ENCODE results near the gene HDAC2.
"Not testable (repeated sequence)": the region's sequence is repeated elsewhere in the genome, so short reads cannot be mapped to it uniquely, and the experiment has no call there.

HDAC2 gene

DNA sequence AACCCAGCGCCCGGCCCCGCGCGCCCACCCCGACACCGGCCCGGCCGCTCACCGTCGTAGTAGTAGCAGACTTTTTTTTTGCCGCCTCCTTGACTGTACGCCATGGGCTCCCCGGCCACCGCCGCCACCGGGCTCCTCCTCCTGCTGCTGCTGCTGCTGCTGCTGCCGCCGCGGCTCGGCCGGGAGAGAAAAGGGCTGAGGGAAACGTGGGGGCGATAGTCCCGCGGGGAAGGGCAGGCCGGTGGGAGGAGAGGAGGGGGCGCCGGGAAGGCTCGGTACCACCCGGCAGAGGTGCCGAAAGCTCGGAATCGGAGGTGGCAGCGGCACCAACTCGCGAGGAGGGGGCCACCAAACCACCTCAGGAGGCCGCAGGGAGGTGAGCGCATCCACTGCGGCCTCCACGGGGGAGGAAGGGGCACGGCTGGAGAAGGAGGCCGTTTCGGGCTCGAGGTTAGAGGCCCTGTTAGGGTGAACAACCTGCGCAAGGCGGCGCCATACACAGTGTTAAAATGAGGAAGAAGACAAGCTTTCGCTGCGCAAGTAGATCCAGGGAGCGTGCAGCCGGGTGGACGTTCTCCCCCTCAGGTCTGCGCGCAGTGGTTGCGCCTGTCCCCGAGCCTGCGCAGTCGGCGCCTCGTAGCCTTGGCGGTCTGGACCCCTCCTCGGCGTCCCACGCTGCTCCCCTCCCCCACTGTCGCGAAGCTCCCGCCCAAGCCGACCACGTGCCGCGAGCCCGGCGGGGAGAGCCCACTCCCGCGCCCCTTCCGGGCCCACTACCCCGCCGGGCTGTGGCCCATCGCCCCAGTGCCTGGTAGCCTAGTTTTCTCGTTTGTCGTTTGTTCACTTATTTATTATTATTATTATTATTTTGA is at the start of gene HDAC2:
HDAC2 (minus strand) TSS at position 344 of the 872 bp plus-strand sequence; CDS start at position 104, 240 bp downstream.
- DNase-seq (ENCODE audit: insufficient read length, low spot score) = peak; percentile 87
- FAIRE-seq = peak; percentile 94

DNA sequence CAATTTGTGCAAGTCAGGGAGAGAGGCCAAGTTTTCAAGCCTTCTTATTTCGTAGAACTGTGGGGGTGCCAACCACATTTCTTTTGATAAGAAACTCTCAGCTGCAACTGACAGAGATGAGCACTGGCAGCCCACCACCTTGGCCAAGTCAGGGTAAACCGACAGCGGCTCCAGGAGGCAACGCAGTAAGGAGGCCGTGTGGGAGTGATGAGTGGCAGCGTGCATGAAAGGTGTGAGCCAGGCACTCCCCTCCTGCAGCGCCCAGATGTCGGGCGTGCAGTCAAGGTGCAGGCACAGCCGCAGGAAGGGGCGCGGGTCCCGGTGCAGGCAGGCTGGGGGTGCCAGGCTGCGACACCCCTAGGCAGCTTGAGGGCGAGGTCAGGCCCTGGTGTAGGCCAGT is 49.2 kb upstream of the HDAC2 start:
- FAIRE-seq (no peak), DNase-seq (ENCODE audit: insufficient read length, low spot score) (no peak)

DNA sequence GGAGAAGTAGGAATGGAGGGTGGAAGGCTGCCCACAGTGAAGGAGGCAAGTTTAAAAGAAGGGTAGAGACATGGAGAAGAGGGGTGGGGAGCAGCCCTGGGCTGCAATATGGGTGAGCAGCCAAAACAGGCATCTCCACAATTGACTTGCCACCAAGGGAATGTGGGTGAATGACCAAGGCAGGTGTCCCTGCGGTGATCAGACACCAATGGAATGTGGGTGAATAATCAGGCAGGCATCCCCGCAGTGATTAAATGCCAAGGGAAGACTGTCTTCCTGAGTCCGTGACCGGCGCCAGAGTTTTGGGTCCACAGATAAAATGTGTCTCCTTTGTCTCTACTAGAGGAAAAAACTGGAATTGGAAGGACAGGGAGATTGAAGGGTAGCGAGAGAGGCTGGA is 46.2 kb upstream of the HDAC2 start:
- FAIRE-seq; DNase-seq (ENCODE audit: insufficient read length, low spot score): not testable (repeated sequence)

DNA sequence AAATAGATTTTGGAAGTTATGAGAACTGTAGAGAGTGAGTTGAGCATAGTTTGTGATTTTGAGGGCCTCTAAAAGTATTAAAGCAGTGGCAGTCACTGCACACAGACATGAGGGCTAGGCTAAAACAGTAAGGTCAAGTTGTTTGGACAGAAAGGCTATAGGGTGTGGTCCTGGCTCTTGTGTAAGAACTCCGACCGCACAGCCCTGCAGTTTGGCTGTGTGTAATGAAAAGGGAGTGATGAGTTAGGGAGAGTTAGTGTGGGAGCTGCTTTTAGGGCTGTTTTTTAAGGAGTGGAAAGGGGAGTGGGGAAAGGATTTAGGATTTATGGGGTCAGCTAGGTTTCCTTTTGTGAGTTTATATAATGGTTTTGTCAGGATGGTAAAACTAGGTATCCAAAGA is 43.2 kb upstream of the HDAC2 start:
- not testable (repeated sequence) for FAIRE-seq; DNase-seq (ENCODE audit: insufficient read length, low spot score)

DNA sequence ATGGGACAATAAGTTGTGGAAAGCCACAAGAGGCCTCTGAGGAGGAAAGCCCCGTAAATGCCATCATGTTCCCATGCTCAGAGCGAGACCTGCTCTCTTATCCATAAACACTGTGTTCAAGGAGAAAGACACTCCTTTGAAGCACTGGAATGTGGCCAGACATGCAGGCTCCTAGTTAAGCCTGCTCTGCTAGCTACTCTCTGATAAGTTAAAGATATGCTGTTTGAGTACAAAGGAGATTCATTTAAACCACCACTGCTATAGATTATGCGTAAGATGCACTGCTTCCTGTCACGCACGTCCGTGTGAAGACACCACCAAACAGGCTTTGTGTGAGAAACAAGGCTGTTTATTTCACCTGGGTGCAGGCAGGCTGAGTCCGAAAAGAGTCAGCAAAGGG is 40.5 kb upstream of the HDAC2 start:
- DNase-seq (ENCODE audit: insufficient read length, low spot score); FAIRE-seq: not testable (repeated sequence)

DNA sequence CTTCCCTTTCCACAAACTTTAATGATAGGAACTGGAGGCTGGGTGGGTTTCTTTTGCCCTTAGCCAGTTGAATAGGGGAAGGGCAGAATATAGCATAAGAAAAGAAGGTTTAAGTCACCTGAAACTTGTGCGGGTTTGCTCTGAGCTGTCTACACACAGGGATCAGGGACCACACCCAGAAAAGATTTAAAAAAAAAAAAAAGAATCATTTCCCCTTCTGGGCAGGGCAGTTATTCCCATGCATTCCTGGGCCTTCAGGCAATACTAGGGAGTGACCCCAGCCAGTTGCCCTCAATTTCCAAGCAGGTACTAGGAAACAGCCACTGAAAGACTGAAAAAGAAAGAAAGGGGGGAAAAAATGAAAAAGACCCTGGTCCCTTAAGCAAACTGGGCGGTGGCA is 39.6 kb upstream of the HDAC2 start:
- DNase-seq (ENCODE audit: insufficient read length, low spot score) (no peak), FAIRE-seq (no peak)

DNA sequence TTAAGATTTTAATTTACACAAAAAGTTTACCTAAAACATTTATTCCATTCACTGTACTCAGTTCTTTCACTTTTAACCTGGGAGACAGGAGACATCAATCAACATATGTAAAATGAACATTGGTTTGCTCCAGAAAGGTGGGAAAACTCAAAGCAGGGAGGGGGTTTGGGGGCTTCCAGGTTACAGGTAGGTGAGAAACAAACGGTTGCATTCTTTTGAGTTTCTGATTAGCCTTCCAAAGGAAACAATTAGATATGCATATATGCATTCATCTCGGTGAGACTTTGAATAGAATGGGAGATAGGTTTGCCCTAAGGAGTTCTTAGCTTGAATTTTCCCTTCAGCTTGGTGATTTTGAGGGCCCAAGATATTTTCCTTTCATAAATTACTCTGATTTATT is 38.2 kb upstream of the HDAC2 start:
- FAIRE-seq (no peak), DNase-seq (ENCODE audit: insufficient read length, low spot score) (no peak)

DNA sequence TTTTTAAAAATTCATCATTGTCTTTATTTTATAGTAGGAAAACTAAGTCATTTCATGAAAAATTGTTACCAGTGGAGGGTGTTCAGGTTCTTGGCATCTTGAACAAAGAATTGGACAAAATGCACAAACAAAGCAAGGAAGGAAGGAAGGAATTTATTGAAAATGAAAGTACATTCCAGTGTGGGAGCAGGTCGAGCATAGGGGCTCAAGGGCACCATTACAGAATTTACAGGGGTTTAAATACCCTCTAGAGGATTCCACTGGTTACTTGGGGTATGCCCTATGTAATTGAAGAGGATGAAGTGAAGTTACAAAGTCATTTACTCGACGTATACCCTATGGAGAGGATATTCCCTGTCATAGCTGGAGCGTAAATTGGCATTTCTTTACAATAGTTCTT is 37.4 kb upstream of the HDAC2 start:
- no peak for DNase-seq (ENCODE audit: insufficient read length, low spot score)
- FAIRE-seq = no peak

DNA sequence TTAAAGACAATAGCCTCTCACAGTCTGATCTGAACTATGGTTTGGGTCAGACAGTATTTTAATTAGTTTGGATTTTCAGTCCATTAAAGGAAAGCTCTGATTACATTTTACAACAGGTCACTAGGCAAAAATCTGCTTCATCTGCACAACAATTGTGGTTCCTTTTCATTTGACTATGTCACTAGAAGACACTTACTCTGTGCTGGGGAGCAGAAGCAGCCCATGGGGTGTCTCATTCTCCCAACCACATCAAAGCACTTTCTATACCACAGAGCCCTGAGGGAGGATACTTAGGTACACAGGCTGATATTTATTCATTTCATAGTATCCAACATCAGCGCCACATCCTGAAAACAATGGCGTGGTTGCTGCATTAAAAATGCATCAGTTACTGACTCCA is 36.6 kb upstream of the HDAC2 start:
- DNase-seq (ENCODE audit: insufficient read length, low spot score) (no peak), FAIRE-seq (no peak)

DNA sequence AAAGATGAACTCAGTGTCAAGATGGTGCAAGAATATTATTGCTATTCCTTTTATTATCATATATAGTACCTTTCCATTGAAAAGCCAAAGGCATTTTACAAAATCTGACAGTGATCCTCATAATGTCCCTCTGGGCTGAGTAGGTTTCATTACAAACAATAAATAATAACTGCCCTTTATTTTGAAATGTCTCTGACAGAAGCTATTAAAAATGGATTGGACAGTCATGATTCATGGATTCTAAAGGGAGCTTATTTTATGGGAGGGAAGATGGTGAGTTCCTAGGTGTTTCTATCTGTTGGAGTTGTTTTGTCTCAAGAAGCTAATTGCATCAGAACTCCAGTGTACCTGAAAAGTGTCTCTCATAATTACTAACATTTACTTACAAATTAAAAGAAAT is 30.4 kb upstream of the HDAC2 start:
- FAIRE-seq (no peak), DNase-seq (ENCODE audit: insufficient read length, low spot score) (no peak)

DNA sequence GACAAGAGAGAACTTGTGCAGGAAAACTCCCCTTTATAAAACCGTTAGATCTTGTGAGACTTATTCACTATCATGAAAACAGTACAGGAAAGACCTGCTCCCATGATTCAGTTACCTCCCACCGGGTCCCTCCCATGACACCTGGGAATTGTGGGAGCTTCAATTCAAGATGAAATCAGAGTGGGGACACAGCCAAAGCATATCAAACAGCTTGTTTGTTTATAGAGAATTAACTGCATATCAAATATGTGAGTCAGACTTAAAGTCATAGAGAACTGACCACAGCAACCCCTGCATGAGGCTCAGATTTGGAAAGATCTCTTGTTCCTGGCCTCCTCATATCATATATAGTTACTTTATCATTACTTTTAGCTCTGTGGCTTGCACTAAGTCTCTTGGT is 29.1 kb upstream of the HDAC2 start:
- DNase-seq (ENCODE audit: insufficient read length, low spot score) (no peak), FAIRE-seq (no peak)

DNA sequence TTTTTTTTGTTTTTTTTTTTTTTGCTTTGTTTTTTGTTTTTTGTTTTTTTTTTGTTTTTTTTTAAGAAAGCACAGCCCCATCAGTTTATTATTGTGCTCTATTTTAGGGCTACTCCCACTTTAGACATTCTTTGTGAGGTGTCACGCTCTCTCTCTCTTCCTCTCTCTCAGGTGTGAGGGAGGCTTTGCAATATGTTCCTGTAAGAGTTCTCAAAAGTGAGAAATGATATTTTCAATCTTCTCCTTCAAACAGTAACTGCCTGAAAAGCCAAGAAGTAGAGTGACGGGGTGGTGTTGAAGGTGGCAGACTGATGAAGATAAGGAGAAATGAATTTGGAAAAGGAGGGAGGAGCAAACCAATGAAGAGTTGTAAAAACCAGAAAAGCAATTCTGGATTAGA is 28.3 kb upstream of the HDAC2 start:
- FAIRE-seq (no peak), DNase-seq (ENCODE audit: insufficient read length, low spot score) (no peak)

DNA sequence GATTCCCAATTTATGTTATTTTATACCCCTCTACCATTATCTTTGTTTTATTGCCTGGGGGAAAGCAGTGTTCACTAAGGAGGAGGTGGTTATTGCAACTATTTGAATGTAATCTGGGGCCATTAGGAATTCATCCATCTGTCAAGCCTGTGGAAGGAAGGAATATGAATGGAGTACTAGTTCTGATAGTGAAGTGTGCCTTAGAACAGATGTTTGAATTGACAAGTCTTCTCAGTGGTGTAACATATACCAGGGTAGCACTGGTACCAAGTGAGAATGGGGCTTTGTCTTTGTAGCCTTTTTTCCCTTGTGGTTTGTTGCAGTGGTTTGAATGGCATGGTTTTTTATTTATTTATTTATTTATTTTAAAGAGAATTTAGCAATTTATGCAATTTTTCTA is 27.9 kb upstream of the HDAC2 start:
- DNase-seq (ENCODE audit: insufficient read length, low spot score) (no peak), FAIRE-seq (peak; percentile 28)

DNA sequence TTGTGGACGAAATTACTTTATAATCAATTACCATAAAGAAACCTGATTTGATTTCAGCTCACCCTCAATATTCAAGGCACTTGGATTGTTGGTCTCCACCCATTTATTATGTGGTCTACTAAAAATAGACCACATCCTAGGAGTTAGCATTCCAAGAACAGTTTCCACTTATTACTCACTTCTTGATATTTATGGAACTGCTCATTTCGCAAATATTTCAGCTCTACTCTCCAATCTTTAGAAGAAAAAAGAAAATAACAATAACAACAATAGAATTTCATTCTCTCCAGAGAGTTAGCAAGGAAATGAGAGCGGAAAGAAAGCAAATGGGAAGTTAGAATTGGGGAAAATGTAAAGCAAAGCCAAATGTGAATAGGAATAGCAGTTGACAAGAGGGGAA is 26.2 kb upstream of the HDAC2 start:
- DNase-seq (ENCODE audit: insufficient read length, low spot score) (peak; percentile 64), FAIRE-seq (no peak)

DNA sequence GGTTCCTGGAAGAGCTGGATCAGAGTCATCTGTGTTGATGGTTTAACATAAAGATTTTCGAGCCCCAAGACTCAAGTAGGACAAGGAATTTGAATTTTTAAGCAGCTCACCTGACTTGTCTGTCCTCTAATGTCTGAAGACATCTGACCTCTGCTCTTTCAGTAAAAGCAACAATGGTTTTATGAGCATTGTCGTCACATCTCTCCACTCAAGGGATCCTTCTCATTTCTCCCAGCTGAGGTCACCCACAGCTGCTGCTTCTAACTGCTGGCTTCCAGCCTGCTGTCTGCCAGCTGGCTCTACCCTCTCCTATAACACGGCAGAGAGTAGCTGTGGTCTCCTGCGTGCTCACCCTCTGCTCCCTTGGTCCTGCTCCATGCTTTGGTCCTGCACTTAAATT is 24.7 kb upstream of the HDAC2 start:
- peak; percentile 84 for DNase-seq (ENCODE audit: insufficient read length, low spot score)
- peak; percentile 89 for FAIRE-seq

DNA sequence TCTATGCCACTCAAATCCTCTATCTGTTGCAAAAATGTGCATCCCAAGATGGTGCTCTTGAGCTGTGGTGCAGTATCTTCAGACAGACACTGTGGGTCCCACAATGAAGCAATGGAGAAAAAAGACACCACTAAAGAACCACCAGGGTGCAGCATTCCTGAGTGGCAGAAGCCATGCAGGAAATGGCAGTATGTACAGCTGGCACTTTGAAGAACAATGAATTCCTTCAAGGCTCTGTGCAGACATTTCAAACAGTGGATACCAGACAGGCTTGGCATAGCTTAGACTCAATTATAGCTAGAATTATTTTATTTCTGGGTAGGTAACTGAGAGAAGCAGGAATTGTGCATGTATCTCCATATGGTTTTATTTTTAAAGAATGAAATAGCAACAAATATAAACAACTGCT is 24.0 kb upstream of the HDAC2 start:
- peak; percentile 84 for DNase-seq (ENCODE audit: insufficient read length, low spot score)
- FAIRE-seq = peak; percentile 72

DNA sequence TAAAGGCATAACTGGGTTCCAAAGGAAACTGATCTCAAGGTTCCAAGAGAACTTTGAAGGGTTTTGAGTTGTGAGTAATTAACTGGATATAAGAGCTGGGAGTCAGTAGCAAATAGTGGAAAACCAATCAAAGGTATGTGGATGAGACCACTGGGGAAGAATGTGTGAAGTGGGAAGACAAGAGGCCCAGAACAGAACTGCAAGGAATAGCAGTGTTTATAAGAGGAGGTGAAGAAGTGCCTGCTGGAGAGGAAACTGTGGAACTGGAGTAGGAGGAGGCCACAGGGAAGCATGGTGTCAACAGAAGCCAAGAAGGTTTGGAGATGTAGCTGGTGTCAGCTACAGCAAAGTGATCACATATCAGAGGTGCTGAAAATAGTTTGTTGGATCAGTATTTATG is 18.7 kb upstream of the HDAC2 start:
- FAIRE-seq (no peak), DNase-seq (ENCODE audit: insufficient read length, low spot score) (no peak)

DNA sequence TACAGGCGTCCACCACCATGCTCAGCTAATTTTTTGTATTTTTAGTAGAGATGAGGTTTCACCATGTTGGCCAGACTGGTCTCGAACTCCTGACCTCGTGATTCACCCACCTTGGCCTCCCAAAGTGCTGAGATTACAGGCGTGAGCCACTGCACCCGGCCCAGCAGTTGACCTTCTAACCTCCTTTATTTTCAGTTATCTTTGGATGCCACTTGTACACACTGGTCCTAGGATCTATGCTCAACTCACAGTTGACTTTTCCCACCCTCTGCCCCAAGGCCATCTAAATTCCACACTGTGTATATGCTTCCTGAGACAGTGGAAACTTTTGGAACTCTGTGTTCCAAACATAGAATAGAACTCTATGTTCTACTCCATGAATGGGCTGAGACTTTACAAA is 11.7 kb upstream of the HDAC2 start:
- not testable (repeated sequence) for DNase-seq (ENCODE audit: insufficient read length, low spot score); FAIRE-seq

DNA sequence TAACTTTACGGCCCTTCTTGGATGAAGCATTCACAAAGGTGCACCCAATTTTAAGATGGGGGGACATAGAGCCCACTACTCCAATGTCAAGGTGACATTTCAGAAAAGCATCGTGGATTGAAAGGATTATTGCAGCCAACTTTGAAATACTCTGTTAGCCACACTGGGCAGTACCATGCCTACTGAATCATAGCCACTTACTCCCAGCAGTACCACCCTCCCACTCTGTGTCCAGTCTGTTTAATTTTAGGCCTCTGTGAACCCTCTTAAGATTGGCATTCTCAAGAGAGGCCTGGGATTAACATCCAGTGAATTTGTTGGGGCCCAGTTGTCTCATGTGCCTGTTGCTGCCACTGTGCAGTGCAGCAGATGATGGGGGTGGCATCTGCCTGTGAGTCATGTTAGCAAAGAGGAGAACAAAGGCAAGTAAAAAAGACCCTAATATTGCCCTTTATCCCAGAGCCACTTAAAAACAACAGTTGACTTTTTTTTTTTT is 11.2 kb upstream of the HDAC2 start:
- no peak for DNase-seq (ENCODE audit: insufficient read length, low spot score)
- FAIRE-seq = no peak

DNA sequence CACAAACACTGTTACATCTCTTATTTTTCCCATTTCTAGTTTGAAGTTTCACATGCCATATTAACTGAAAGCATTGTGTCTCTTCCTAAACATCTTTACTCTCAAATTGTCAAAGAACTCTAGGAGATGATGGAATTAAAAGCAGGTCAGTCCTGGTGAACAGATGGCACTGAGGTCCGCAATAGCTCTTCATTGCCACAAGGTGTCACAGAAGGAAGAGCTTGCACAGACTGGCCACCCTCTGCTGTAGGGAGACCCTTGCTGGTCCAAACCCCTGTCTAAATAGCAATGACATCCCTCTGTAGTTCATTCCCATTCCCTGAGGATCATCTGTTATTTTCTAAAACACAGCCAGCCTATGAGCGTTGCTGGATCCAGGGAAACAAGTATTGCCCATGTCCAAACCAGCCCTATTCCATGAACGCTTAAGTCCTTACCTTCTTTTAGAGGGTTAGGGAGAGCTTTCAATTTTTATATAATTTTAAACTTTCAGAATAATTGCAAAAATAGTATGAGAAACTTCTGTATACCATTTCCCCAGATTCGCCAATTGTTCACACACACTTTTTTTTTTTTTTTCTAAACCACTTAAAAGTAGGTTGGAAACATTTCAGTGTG is 10.1 kb upstream of the HDAC2 start:
- DNase-seq (ENCODE audit: insufficient read length, low spot score) (no peak), FAIRE-seq (no peak)

DNA sequence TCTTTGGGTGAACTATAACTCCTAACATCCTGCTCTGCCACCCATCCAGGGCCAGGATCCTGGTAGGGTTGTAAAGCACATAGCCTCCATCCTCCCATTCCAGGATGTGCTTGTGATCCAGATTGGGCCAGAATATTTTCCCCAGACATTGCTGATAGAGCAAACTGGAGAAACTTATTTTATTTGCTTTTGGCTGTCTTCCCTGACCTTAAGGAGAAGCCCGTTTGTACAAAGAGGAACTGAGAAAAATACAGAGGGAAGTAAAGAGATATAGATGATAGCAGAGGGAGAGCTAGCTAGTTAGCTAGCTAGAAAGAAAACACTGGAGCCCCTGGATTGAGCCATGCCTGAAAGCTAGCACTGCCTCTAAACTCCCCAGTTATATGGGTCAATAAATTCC is 9.0 kb upstream of the HDAC2 start:
- FAIRE-seq (no peak), DNase-seq (ENCODE audit: insufficient read length, low spot score) (no peak)

DNA sequence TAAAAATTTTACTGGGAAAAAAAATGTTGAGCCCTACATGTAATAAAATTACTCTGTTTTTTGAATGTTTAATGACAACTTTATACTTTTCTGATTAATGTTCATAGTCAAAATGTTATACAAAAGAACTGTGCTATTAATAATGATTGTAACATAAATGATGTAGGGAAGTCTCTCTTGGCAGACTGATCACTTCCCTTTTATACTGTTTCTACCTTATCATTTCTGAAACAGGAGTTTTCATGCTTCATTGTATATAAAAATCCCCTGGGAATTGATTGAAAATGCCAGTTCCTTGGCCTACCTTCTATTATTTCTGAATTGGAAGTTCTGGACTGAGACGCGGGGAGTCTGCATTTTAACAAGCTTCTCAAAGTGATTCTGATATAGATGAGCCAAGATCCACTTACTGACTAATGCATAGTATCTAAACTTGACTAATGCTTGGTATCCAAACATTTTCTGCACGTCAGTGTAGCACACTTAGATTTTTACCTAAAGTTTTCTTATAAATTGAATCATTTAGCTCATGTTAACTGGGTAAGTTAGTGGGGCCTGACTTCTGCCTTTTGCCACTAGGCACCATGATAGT is 7.2 kb upstream of the HDAC2 start:
- DNase-seq (ENCODE audit: insufficient read length, low spot score) (no peak), FAIRE-seq (no peak)
